ENCODE data around the gene VSIR. TPM values are rescaled to one million over a fixed set of nuclear protein-coding genes. Genes with fewer than 3 reads are reported as not detected.

VSIR gene
- total and polyA plus RNA-seq, 9 of the 15 experiments (the other 6 are each of a cell fraction or from before 2014, with no cell fraction given), result 0.14 to 20.5 (median 9.3) TPM

DNA sequence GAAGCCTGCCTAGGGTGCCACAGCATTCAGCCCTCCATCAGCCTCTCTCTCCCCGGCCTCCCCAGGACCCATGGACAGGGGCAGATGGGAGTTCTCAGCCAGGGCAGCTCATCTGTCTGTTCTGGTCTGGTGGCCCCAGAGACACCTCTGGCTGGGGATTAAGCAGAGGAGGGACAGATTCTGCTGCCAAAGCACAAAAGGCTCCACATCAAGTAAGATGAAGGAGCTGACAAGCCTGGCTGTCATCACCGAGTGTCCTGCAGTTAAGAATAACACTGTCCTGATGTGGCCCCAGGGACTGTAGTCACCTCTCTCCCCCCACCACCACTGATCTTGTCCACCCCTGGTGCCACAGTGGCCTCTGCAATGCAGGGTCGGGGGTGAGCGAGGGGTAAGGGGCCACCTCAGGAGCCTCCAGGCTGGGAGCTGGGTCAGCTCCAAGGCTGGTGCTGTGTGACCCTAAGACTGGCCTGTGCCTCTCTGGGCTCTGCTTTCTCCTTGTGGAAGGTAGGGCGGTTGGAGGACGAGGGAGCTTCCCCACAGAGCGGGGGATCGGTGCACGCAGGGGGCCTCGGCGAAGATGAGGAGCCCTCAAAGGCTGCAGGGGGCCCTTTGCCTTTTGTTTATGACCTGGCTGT, 72.5 kb downstream of the VSIR start:
- no peaks in the 10 kb centered on the region for H3K79me2 ChIP-seq (ENCODE audit: control insufficient read depth, insufficient read depth, low read length)
- H3K9me1 ChIP-seq (ENCODE audit: control insufficient read depth, insufficient read depth, low read length), result no peaks in the 10 kb centered on the region
- no peak overlapping the region for H3K4me2 ChIP-seq (ENCODE audit: insufficient read depth, low read length)
- DNase-seq (ENCODE audit: extremely low read depth in 1 of 4, low spot score in 3 of 4) (no peak), ATAC-seq (no peak), FAIRE-seq (no peak)
- no peaks in the 10 kb centered on the region for H3K36me3 ChIP-seq (ENCODE audit: control insufficient read depth, insufficient read depth, low read length)
- peak overlapping the region in 1 of 2 experiments; percentile 78; a peak in 2 of 4 replicates for H3K9ac ChIP-seq (ENCODE audit: insufficient read depth in 1 of 2, low read depth in 2 of 2, low read length in 2 of 2)
- ChIA-PET CTCF (ENCODE audit: low intra/inter-chr PET ratio) (no interaction called here), POLR2A (interaction anchor here (0.6 to 1.2 kb wide), 4 partner anchors 11 to 234 kb away, joined by 3 read pairs; no protein-coding TSS in a partner anchor)
- no TSS peak for BruUV-seq (replicated peaks)
- H3K27ac ChIP-seq (ENCODE audit: extremely low read depth, low read depth, low read length), result no peak overlapping the region
- in situ Hi-C loops (cut with MboI) (loop anchor here (5.0 to 10.0 kb wide), 2 partner anchors 316 to 389 kb away; no protein-coding TSS in a partner anchor), intact Hi-C loops (cut with micrococcal nuclease) (loop anchor here (10.0 kb wide), 1 partner anchor 194 kb away; no protein-coding TSS in a partner anchor)
- H4K20me1 ChIP-seq (replicated peaks; ENCODE audit: control insufficient read depth, insufficient read depth, low read length), result no peaks in the 10 kb centered on the region
- WGBS (ENCODE audit: insufficient coverage, low coverage, missing lambda C conversion rate), result 35% methylated on average over 11 of the region's 11 CpGs
- H3K4me1 ChIP-seq (replicated peaks in 1 of 2; ENCODE audit: control insufficient read depth in 2 of 2, insufficient read depth in 2 of 2, low read length in 2 of 2), result peaks cover 13 to 43% of the 10 kb centered on the region in 2 experiments
- H3K27me3 ChIP-seq (ENCODE audit: control insufficient read depth in 2 of 2, insufficient read depth in 2 of 2, low read length in 2 of 2), result no peaks in the 10 kb centered on the region
- H2AFZ ChIP-seq (ENCODE audit: low read depth, low read length), result no peak overlapping the region
- no peaks in the 10 kb centered on the region for H3K9me3 ChIP-seq (replicated peaks; ENCODE audit: control insufficient read depth, insufficient read depth, low read depth, low read length)
- H3K4me3 ChIP-seq, result no peak overlapping the region
- TF ChIP-seq ZNF140 (CRISPR knock-in tag; IDR thresholded peaks at IDR 0.05) (no peak), TBP (optimal IDR thresholded peaks at IDR 0.05; ENCODE audit: low read depth, low read length) (no peak), KDM5B (IDR thresholded peaks at IDR 0.05; ENCODE audit: insufficient replicate concordance, low read depth, low read length) (no peak), MEIS2 (IDR thresholded peaks at IDR 0.05; ENCODE audit: partially characterized antibody) (peak; percentile 66), FOXP4 (CRISPR knock-in tag; IDR thresholded peaks at IDR 0.05; ENCODE audit: borderline replicate concordance) (no peak), ZNF316 (IDR thresholded peaks at IDR 0.05) (0 out of 2 replicates have a peak, but pooled peaks have one; percentile 10), NELFE (IDR thresholded peaks at IDR 0.05; ENCODE audit: insufficient read depth, insufficient read length) (no peak), ZFP36 (IDR thresholded peaks at IDR 0.05; ENCODE audit: low read depth, low read length, partially characterized antibody) (peak; percentile 83), PTTG1 (tag; IDR thresholded peaks at IDR 0.05; ENCODE audit: low read depth) (no peak), TFAP4 (CRISPR knock-in tag; IDR thresholded peaks at IDR 0.05; ENCODE audit: borderline replicate concordance) (0 out of 2 replicates have a peak, but pooled peaks have one; percentile 19), ZKSCAN3 (CRISPR knock-in tag; IDR thresholded peaks at IDR 0.05) (no peak), PURB (CRISPR knock-in tag; IDR thresholded peaks at IDR 0.05; ENCODE audit: low read depth) (no peak), PBX2 (CRISPR knock-in tag; IDR thresholded peaks at IDR 0.05; ENCODE audit: low read depth) (no peak), PBX2 (tag; conservative IDR thresholded peaks at IDR 0.05; ENCODE audit: low read depth) (peak; percentile 88)
- TF ChIP-seq, protein P1, sequence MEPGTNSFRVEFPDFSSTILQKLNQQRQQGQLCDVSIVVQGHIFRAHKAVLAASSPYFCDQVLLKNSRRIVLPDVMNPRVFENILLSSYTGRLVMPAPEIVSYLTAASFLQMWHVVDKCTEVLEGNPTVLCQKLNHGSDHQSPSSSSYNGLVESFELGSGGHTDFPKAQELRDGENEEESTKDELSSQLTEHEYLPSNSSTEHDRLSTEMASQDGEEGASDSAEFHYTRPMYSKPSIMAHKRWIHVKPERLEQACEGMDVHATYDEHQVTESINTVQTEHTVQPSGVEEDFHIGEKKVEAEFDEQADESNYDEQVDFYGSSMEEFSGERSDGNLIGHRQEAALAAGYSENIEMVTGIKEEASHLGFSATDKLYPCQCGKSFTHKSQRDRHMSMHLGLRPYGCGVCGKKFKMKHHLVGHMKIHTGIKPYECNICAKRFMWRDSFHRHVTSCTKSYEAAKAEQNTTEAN (CRISPR knock-in tag; IDR thresholded peaks at IDR 0.05), result no peak
